ENCODE data around the gene LTA.

The LTA gene

DNA sequence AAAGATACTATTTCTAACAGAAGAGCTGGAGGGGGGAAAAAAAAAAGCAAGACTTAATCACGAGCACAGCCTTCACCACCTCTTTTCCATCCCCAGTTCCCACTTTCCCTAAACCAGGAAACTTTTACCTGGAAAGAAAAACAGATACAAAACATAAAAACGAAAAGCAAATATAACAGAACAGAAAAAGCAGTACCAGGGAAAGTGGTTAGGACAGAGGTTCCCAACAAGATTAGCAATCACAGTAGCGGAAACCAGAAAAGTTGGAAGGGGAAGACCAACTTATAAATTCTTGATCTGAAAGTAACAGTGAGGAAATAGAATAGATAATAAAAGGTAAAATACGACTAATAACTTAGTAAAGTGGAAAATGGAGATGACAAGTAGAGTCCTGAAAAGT, 31.4 kb upstream of the LTA start:
- TF ChIP-seq OSR1 (CRISPR knock-in tag; IDR thresholded peaks at IDR 0.05) (no peak), ZNF8 (CRISPR knock-in tag; IDR thresholded peaks at IDR 0.05) (no peak), RARB (CRISPR knock-in tag; IDR thresholded peaks at IDR 0.05) (no peak), ESRRG (CRISPR knock-in tag; IDR thresholded peaks at IDR 0.05) (no peak), ZFP3 (CRISPR knock-in tag; IDR thresholded peaks at IDR 0.05) (no peak), ZFP30 (CRISPR knock-in tag; IDR thresholded peaks at IDR 0.05) (no peak), BACH2 (CRISPR knock-in tag; IDR thresholded peaks at IDR 0.05; ENCODE audit: borderline replicate concordance) (no peak), SNAI2 (CRISPR knock-in tag; IDR thresholded peaks at IDR 0.05) (no peak), ISL1 (CRISPR knock-in tag; IDR thresholded peaks at IDR 0.05) (no peak), TOX (CRISPR knock-in tag; IDR thresholded peaks at IDR 0.05; ENCODE audit: borderline replicate concordance) (no peak), PPARA (CRISPR knock-in tag; IDR thresholded peaks at IDR 0.05; ENCODE audit: borderline replicate concordance) (no peak), ZNF565 (CRISPR knock-in tag; conservative IDR thresholded peaks at IDR 0.05; ENCODE audit: low read depth) (no peak), ZC3H10 (CRISPR knock-in tag; IDR thresholded peaks at IDR 0.05) (no peak), ZNF70 (CRISPR knock-in tag; IDR thresholded peaks at IDR 0.05) (no peak), GLIS3 (CRISPR knock-in tag; IDR thresholded peaks at IDR 0.05) (no peak), TCF4 (CRISPR knock-in tag; IDR thresholded peaks at IDR 0.05; ENCODE audit: borderline replicate concordance) (no peak)
- TF ChIP-seq, protein P1, sequence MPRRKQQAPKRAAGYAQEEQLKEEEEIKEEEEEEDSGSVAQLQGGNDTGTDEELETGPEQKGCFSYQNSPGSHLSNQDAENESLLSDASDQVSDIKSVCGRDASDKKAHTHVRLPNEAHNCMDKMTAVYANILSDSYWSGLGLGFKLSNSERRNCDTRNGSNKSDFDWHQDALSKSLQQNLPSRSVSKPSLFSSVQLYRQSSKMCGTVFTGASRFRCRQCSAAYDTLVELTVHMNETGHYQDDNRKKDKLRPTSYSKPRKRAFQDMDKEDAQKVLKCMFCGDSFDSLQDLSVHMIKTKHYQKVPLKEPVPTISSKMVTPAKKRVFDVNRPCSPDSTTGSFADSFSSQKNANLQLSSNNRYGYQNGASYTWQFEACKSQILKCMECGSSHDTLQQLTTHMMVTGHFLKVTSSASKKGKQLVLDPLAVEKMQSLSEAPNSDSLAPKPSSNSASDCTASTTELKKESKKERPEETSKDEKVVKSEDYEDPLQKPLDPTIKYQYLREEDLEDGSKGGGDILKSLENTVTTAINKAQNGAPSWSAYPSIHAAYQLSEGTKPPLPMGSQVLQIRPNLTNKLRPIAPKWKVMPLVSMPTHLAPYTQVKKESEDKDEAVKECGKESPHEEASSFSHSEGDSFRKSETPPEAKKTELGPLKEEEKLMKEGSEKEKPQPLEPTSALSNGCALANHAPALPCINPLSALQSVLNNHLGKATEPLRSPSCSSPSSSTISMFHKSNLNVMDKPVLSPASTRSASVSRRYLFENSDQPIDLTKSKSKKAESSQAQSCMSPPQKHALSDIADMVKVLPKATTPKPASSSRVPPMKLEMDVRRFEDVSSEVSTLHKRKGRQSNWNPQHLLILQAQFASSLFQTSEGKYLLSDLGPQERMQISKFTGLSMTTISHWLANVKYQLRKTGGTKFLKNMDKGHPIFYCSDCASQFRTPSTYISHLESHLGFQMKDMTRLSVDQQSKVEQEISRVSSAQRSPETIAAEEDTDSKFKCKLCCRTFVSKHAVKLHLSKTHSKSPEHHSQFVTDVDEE (CRISPR knock-in tag; IDR thresholded peaks at IDR 0.05): no peak
- TF ChIP-seq, protein P2, sequence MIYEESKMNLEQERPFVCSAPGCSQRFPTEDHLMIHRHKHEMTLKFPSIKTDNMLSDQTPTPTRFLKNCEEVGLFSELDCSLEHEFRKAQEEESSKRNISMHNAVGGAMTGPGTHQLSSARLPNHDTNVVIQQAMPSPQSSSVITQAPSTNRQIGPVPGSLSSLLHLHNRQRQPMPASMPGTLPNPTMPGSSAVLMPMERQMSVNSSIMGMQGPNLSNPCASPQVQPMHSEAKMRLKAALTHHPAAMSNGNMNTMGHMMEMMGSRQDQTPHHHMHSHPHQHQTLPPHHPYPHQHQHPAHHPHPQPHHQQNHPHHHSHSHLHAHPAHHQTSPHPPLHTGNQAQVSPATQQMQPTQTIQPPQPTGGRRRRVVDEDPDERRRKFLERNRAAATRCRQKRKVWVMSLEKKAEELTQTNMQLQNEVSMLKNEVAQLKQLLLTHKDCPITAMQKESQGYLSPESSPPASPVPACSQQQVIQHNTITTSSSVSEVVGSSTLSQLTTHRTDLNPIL (CRISPR knock-in tag; IDR thresholded peaks at IDR 0.05; ENCODE audit: low read depth): no peak
- TF ChIP-seq, protein P3, sequence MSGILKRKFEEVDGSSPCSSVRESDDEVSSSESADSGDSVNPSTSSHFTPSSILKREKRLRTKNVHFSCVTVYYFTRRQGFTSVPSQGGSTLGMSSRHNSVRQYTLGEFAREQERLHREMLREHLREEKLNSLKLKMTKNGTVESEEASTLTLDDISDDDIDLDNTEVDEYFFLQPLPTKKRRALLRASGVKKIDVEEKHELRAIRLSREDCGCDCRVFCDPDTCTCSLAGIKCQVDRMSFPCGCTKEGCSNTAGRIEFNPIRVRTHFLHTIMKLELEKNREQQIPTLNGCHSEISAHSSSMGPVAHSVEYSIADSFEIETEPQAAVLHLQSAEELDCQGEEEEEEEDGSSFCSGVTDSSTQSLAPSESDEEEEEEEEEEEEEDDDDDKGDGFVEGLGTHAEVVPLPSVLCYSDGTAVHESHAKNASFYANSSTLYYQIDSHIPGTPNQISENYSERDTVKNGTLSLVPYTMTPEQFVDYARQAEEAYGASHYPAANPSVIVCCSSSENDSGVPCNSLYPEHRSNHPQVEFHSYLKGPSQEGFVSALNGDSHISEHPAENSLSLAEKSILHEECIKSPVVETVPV (CRISPR knock-in tag; IDR thresholded peaks at IDR 0.05): no peak
- TF ChIP-seq, protein P4, sequence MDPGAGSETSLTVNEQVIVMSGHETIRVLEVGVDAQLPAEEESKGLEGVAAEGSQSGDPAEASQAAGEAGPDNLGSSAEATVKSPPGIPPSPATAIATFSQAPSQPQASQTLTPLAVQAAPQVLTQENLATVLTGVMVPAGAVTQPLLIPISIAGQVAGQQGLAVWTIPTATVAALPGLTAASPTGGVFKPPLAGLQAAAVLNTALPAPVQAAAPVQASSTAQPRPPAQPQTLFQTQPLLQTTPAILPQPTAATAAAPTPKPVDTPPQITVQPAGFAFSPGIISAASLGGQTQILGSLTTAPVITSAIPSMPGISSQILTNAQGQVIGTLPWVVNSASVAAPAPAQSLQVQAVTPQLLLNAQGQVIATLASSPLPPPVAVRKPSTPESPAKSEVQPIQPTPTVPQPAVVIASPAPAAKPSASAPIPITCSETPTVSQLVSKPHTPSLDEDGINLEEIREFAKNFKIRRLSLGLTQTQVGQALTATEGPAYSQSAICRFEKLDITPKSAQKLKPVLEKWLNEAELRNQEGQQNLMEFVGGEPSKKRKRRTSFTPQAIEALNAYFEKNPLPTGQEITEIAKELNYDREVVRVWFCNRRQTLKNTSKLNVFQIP (CRISPR knock-in tag; IDR thresholded peaks at IDR 0.05; ENCODE audit: borderline replicate concordance, low read depth): no peak
- ATAC-seq: no peak

DNA sequence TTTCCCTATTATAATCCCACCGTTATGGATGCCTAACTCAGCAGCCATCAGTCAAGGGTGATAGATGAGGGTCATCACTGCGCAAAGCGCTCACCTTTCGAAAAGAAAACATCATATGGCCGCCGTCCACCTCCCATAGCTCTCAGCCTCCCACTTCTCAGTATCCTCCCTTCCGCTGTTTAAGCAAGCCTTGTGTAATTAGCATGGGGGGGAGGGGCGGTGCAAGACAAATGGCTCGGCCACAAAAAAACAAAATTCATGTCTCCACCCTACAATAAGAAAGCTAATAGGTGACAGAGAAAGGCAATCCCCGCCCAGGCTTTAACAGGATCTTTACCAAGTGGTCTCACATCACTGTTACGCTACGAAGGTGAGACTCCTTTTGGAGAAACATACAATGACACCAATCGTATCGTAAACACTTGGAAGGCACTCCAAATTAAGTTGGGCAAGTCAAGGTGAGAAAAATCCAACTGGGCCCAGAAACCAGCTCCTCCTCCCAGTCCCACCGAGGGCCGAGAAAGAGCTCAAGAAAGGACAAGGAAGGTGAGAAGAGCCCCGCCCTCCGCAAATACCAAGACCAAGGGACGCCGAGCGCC, 30.9 kb upstream of the LTA start:
- peak; percentile 9 for ATAC-seq
- no peak for TF ChIP-seq TOX (CRISPR knock-in tag; IDR thresholded peaks at IDR 0.05; ENCODE audit: borderline replicate concordance)
- TF ChIP-seq, protein P5, sequence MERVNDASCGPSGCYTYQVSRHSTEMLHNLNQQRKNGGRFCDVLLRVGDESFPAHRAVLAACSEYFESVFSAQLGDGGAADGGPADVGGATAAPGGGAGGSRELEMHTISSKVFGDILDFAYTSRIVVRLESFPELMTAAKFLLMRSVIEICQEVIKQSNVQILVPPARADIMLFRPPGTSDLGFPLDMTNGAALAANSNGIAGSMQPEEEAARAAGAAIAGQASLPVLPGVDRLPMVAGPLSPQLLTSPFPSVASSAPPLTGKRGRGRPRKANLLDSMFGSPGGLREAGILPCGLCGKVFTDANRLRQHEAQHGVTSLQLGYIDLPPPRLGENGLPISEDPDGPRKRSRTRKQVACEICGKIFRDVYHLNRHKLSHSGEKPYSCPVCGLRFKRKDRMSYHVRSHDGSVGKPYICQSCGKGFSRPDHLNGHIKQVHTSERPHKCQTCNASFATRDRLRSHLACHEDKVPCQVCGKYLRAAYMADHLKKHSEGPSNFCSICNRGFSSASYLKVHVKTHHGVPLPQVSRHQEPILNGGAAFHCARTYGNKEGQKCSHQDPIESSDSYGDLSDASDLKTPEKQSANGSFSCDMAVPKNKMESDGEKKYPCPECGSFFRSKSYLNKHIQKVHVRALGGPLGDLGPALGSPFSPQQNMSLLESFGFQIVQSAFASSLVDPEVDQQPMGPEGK (CRISPR knock-in tag; IDR thresholded peaks at IDR 0.05; ENCODE audit: borderline replicate concordance): no peak
- TF ChIP-seq OSR1 (CRISPR knock-in tag; IDR thresholded peaks at IDR 0.05): no peak
- no peak for TF ChIP-seq ZFP3 (CRISPR knock-in tag; IDR thresholded peaks at IDR 0.05)
- no peak for TF ChIP-seq GLIS3 (CRISPR knock-in tag; IDR thresholded peaks at IDR 0.05)
- no peak for TF ChIP-seq ZFP30 (CRISPR knock-in tag; IDR thresholded peaks at IDR 0.05)
- no peak for TF ChIP-seq ARNTL (CRISPR knock-in tag; IDR thresholded peaks at IDR 0.05; ENCODE audit: borderline replicate concordance, low read depth)
- TF ChIP-seq, protein P4 (CRISPR knock-in tag; IDR thresholded peaks at IDR 0.05; ENCODE audit: borderline replicate concordance, low read depth): no peak
- TF ChIP-seq ZNF565 (CRISPR knock-in tag; conservative IDR thresholded peaks at IDR 0.05; ENCODE audit: low read depth): no peak
- TF ChIP-seq ZNF70 (CRISPR knock-in tag; IDR thresholded peaks at IDR 0.05): no peak
- TF ChIP-seq, protein P1 (CRISPR knock-in tag; IDR thresholded peaks at IDR 0.05): no peak
- no peak for TF ChIP-seq ZC3H10 (CRISPR knock-in tag; IDR thresholded peaks at IDR 0.05)
- TF ChIP-seq TCF4 (CRISPR knock-in tag; IDR thresholded peaks at IDR 0.05; ENCODE audit: borderline replicate concordance): no peak
- no peak for TF ChIP-seq RARB (CRISPR knock-in tag; IDR thresholded peaks at IDR 0.05)

Data from SK-N-SH treated with all-trans-retinoic acid at 6 μM for 48 hours (cell line).